GM12878 (cell line): Measurements from ENCODE around the gene ABCA2. TPM values are rescaled to one million over a fixed set of nuclear protein-coding genes. Genes with fewer than 3 reads are reported as not detected.

Experiments
- ATAC-seq: fragments of 200-7000 bp; cut with Tn5 transposase; 3 replicates; pipeline ENCODE4 v1.9.1; 2020; ENCODE audit warnings: mild to moderate bottlenecking, moderate library complexity
- BruUV-seq: library from RNA; stranded (reverse); fragments of 400-500 nt; replicated peaks from 2 replicates; lab custom pipeline; 2021; lab: Mats Ljungman, UMichigan
- CTCF ChIA-PET: fragments of 300-600 bp; sonication (Branson Sonifier 250); formaldehyde crosslinking; extraction: SDS; loops from one replicate; lab custom pipeline; 2021; ENCODE audit warnings: inconsistent platforms; lab: Yijun Ruan, JAX
- POLR2A ChIA-PET: fragments of 350-600 bp; formaldehyde crosslinking; extraction: SDS; loops from one replicate; lab custom pipeline; 2021; ENCODE audit warnings: inconsistent platforms; lab: Charles Lee
- RAD21 ChIA-PET: fragments of 300-600 bp; sonication (Branson Sonifier 250); formaldehyde crosslinking; loops from one replicate; lab custom pipeline; 2023; ENCODE audit warnings: antibody characterized with exemption; ENCODE audit not compliant: unreplicated experiment; lab: Charles Lee
- SMC1A ChIA-PET: fragments of 300-600 bp; sonication (Branson Sonifier 250); formaldehyde crosslinking; loops from one replicate; lab custom pipeline; 2023; ENCODE audit not compliant: unreplicated experiment, uncharacterized antibody; lab: Charles Lee
- DNase-seq: peaks from one replicate; pipeline ENCODE4 v3.0.0-alpha.2; 2011; ENCODE audit warnings: low read depth, low spot score
- FAIRE-seq: peaks from 3 replicates; lab custom pipeline; 2011; peaks lifted over from hg19 to GRCh38; lab: Jason Lieb, UNC
- H2AFZ ChIP-seq: 2 replicates; pipeline ENCODE4 v1.6.0; 2011; ENCODE audit warnings: low read depth, low read length, control low read depth; ENCODE audit not compliant: control insufficient read depth
- H3K27ac ChIP-seq: 2 replicates; pipeline ENCODE4 v1.5.1; 2011; ENCODE audit warnings: control low read depth; ENCODE audit not compliant: control insufficient read depth, insufficient read depth
- H3K27me3 ChIP-seq, 2 experiments: replicated peaks in 1 of 2; 2 replicates each; pipeline versions ENCODE4 v1.6.0 to v1.6.1; 2011; ENCODE audit warnings: low read length in 1 of 2; ENCODE audit not compliant: control insufficient read depth in 2 of 2, insufficient read depth in 2 of 2
- H3K36me3 ChIP-seq, 2 experiments: 2 replicates each; pipeline ENCODE4 v1.5.1; 2011; ENCODE audit warnings: low read length in 1 of 2; ENCODE audit not compliant: control insufficient read depth in 2 of 2, insufficient read depth in 2 of 2
- H3K4me1 ChIP-seq: 2 replicates; pipeline ENCODE4 v1.6.1; 2011; ENCODE audit warnings: mild to moderate bottlenecking, low read length, moderate library complexity, mixed read lengths; ENCODE audit not compliant: control insufficient read depth, insufficient read depth
- H3K4me2 ChIP-seq: 2 replicates; pipeline ENCODE4 v1.6.0; 2011; ENCODE audit warnings: control low read depth; ENCODE audit not compliant: control insufficient read depth, insufficient read depth
- H3K4me3 ChIP-seq: fragments of 200-600 bp; sonication (generic); 2 replicates; pipeline ENCODE4 v1.5.1; 2016
- H3K79me2 ChIP-seq: 2 replicates; pipeline ENCODE4 v1.6.0; 2011; ENCODE audit warnings: low read length; ENCODE audit not compliant: control insufficient read depth, insufficient read depth
- H3K9ac ChIP-seq: 2 replicates; pipeline ENCODE4 v1.8.0; 2011; ENCODE audit warnings: low read length, control low read depth, mixed read lengths; ENCODE audit not compliant: control insufficient read depth, insufficient read depth
- H3K9me3 ChIP-seq: replicated peaks from 3 replicates; pipeline ENCODE4 v1.5.1; 2011; ENCODE audit warnings: mild to moderate bottlenecking, low read length; ENCODE audit not compliant: control insufficient read depth, insufficient read depth
- H4K20me1 ChIP-seq: 2 replicates; pipeline ENCODE4 v1.6.0; 2011; ENCODE audit not compliant: control insufficient read depth, insufficient read depth
- GABPA ChIP-seq: IDR thresholded peaks from 2 replicates; pipeline ENCODE4 v1.6.1; 2014; ENCODE audit warnings: antibody characterized with exemption, low read depth, mild to moderate bottlenecking, inconsistent platforms
- NFXL1 ChIP-seq: fragments of 450-650 bp; IDR thresholded peaks from 2 replicates; pipeline ENCODE4 v1.6.1; 2017; ENCODE audit warnings: antibody characterized with exemption, mild to moderate bottlenecking, borderline replicate concordance
- NR2C1 ChIP-seq: fragments of 450-650 bp; IDR thresholded peaks from 2 replicates; pipeline ENCODE4 v1.6.1; 2017; ENCODE audit warnings: antibody characterized with exemption, mild to moderate bottlenecking, moderate library complexity
- SPI1 ChIP-seq: IDR thresholded peaks from 2 replicates; pipeline ENCODE4 v1.6.1; 2011; ENCODE audit warnings: low read depth, mild to moderate bottlenecking, low read length, moderate library complexity, borderline replicate concordance; ENCODE audit not compliant: insufficient read depth
- TCF7 ChIP-seq: IDR thresholded peaks from 2 replicates; pipeline ENCODE4 v1.6.1; 2014; ENCODE audit warnings: antibody characterized with exemption, borderline replicate concordance
- WGBS: methylation state at CpG from one replicate; pipeline ENCODE4 v1.1.6; 2016; ENCODE audit warnings: low lambda C conversion rate; ENCODE audit not compliant: insufficient replicate concordance, insufficient coverage; ENCODE audit errors: missing lambda C conversion rate; 5-methylcytosine and 5-hydroxymethylcytosine counted together
- in situ Hi-C: fragments of 300-500 bp; cut with MboI; formaldehyde crosslinking; loops from 9 replicates; pipeline ENCODE4 v1.14.3; 2018; ENCODE audit warnings: mixed read lengths
- intact Hi-C: fragments of 100-400 bp; cut with micrococcal nuclease; formaldehyde crosslinking; loops from one replicate; pipeline ENCODE4 v1.14.2; 2022; ENCODE audit not compliant: unreplicated experiment
- polyA plus RNA-seq, 11 experiments: library from polyadenylated mRNA; depleted of rRNA in 4 of 11; unstranded in 6 of 11; stranded (reverse) in 5 of 11; fragments of >200 nt; fragmentation: Nextera tagmentation in 4 of 11; fragmentation: Illumina TruSeq in 1 of 11; extraction: Ambion mirVana in 4 of 11; extraction: Trizol in 1 of 11; gene quantifications; 1 replicate in 1 of 11; 2 replicates in 10 of 11; pipeline versions ENCODE4 v1.2.1 to v1.2.3, GENCODE V29; 2011 to 2016; ENCODE audit warnings: inconsistent platforms in 2 of 11, missing spikeins in 2 of 11, low read depth in 1 of 11
- total RNA-seq, 4 experiments: library from RNA; depleted of rRNA in 3 of 4; stranded (reverse); fragments of >200 nt in 3 of 4; fragmentation: Illumina TruSeq in 1 of 4; extraction: Trizol in 1 of 4; gene quantifications; 2 replicates each; pipeline versions ENCODE4 v1.2.1 to v1.2.3, GENCODE V29; 2013 to 2021
- TF ChIP-seq, protein P1 (sequence below): fragments of 450-650 bp; IDR thresholded peaks from 2 replicates; pipeline ENCODE4 v1.6.1; 2018; ENCODE audit warnings: mild to moderate bottlenecking, low read depth, moderate library complexity; ENCODE audit not compliant: partially characterized antibody

Gene ABCA2
- total and polyA plus RNA-seq, 10 of the 15 experiments (the other 5 are each of a cell fraction or from before 2014, with no cell fraction given), result 0.13 to 2.6 (median 0.71) TPM; not detected in 2

DNA sequence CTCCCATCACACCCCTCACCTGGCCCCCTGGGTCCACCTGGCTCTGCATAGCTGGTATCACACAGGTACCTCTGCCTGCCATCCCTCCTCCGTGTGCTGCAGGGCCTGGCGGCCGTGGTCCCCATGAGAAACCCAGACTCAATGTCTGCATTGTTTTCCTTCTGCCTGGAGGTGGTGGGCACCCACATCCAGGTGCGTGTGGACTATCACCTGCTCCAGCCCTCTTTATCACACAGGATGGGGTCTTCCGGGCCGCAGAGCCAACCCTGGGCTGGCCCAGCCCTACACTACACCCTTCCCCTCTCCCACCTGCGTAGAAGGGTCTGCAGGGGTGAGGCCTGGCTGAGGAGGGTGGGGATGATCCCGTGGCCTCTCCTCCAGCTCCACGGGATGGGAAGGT is 10.9 kb upstream of the ABCA2 start (continued):
- TF ChIP-seq, protein P1, sequence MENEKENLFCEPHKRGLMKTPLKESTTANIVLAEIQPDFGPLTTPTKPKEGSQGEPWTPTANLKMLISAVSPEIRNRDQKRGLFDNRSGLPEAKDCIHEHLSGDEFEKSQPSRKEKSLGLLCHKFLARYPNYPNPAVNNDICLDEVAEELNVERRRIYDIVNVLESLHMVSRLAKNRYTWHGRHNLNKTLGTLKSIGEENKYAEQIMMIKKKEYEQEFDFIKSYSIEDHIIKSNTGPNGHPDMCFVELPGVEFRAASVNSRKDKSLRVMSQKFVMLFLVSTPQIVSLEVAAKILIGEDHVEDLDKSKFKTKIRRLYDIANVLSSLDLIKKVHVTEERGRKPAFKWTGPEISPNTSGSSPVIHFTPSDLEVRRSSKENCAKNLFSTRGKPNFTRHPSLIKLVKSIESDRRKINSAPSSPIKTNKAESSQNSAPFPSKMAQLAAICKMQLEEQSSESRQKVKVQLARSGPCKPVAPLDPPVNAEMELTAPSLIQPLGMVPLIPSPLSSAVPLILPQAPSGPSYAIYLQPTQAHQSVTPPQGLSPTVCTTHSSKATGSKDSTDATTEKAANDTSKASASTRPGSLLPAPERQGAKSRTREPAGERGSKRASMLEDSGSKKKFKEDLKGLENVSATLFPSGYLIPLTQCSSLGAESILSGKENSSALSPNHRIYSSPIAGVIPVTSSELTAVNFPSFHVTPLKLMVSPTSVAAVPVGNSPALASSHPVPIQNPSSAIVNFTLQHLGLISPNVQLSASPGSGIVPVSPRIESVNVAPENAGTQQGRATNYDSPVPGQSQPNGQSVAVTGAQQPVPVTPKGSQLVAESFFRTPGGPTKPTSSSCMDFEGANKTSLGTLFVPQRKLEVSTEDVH, result no peak
- no peak for TF ChIP-seq GABPA
- TF ChIP-seq SPI1, result no peak
- no peak for TF ChIP-seq NR2C1

DNA sequence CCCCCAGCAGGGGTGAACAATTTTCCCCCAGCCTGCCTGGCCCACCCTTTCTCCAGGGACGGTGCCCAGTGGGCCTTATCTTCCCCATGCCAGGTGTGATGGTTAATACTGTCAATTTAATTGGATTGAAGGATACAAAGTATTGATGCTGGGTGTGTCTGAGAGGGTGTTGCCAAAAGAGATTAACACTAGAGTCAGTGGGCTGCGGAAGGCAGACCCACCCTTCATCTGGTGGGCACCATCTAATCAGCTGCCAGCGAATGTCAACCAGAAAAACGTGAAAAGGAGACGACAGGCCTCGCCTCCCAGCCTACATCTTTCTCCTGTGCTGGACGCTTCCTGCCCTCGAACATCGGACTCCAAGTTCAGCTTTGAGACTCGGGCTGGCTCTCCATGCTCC is 9.4 kb upstream of the ABCA2 start:
- ChIA-PET CTCF (interaction anchor here (1.0 to 4.4 kb wide), 6 partner anchors 9 to 218 kb away, joined by 3 to 163 read pairs (median 6); partner anchors contain the start of gene NPDC1), RAD21 (interaction anchor here (3.8 kb wide), 1 partner anchor 90 kb away, joined by 109 read pairs; no protein-coding TSS in a partner anchor), POLR2A (interaction anchor here (0.6 kb wide), 1 partner anchor 22 kb away, joined by 3 read pairs; no protein-coding TSS in a partner anchor), SMC1A (interaction anchor here (1.5 kb wide), 1 partner anchor 249 kb away, joined by 3 read pairs; no protein-coding TSS in a partner anchor)
- ATAC-seq (no peak), FAIRE-seq (no peak), DNase-seq (no peak)
- no TSS peak for BruUV-seq
- H3K9me3 ChIP-seq, result no peaks in the 10 kb centered on the region
- no peak overlapping the region for H3K27ac ChIP-seq
- intact Hi-C loops (loop anchor here (5.0 kb wide), 1 partner anchor 190 kb away; the partner anchor contains the start of gene PHPT1), in situ Hi-C loops (loop anchor here (5.0 kb wide), 2 partner anchors 90 to 240 kb away; partner anchors contain the start of genes C8G and CCDC183)
- H2AFZ ChIP-seq, result no peak overlapping the region
- peaks cover 16% of the 10 kb centered on the region for H3K4me1 ChIP-seq
- no peaks in the 10 kb centered on the region for H3K79me2 ChIP-seq
- no peak overlapping the region for H3K4me2 ChIP-seq
- H3K36me3 ChIP-seq, result no peaks in the 10 kb centered on the region
- H4K20me1 ChIP-seq, result no peaks in the 10 kb centered on the region
- no peak overlapping the region for H3K4me3 ChIP-seq
- H3K9ac ChIP-seq, result no peak overlapping the region
- no peak for TF ChIP-seq NFXL1
- no peak for TF ChIP-seq TCF7
- 59% methylated on average over 10 of the region's 10 CpGs for WGBS
- no peaks in the 10 kb centered on the region for H3K27me3 ChIP-seq
